K562 (cell line): ENCODE data around the gene ABCC9. TPM values are rescaled to one million over a fixed set of nuclear protein-coding genes. Genes with fewer than 3 reads are reported as not detected.

Experiments used
- ATAC-seq: fragments of 200-7000 bp; cut with Tn5 transposase; 3 replicates; pipeline ENCODE4 v1.9.1; 2020; ENCODE audit warnings: moderate library complexity
- BruUV-seq: library from RNA; stranded (reverse); fragments of 400-500 nt; replicated peaks from 2 replicates; lab custom pipeline; 2021; lab: Mats Ljungman, UMichigan
- CTCF ChIA-PET: fragments of 300-600 bp; formaldehyde crosslinking; extraction: SDS; loops from one replicate; lab custom pipeline; 2021; ENCODE audit warnings: low intra/inter-chr PET ratio; lab: Yijun Ruan, JAX
- POLR2A ChIA-PET: fragments of 300-600, 350-650 bp; sonication (Branson Sonifier 250); formaldehyde crosslinking; extraction: SDS; loops from one replicate; lab custom pipeline; 2021; ENCODE audit warnings: antibody characterized with exemption, inconsistent platforms; lab: Yijun Ruan, JAX
- DNase-seq, 4 experiments: peaks; one replicate each; pipeline versions ENCODE4 v3.0.0 to v3.0.0-alpha.2; 2011 to 2018; ENCODE audit warnings: low spot score in 3 of 4, mixed read lengths in 3 of 4; ENCODE audit errors: extremely low read depth in 1 of 4
- FAIRE-seq: peaks from 2 replicates; lab custom pipeline; 2011; peaks lifted over from hg19 to GRCh38; lab: Jason Lieb, UNC
- H2AFZ ChIP-seq: 2 replicates; pipeline ENCODE4 v1.6.0; 2011; ENCODE audit warnings: low read depth, low read length, control low read depth, inconsistent platforms
- H3K27ac ChIP-seq: fragments of 200-600 bp; 3 replicates; pipeline ENCODE4 v1.8.0; 2011; ENCODE audit warnings: low read depth, mild to moderate bottlenecking, control low read depth, inconsistent platforms, low read length, moderate library complexity, mixed read lengths; ENCODE audit errors: extremely low read depth
- H3K27me3 ChIP-seq, 2 experiments: fragments of 300-600 bp in 1 of 2; 2 replicates in 1 of 2; 3 replicates in 1 of 2; pipeline versions ENCODE4 v1.6.0 to v1.8.0; 2011; ENCODE audit warnings: inconsistent platforms in 2 of 2, low read length in 2 of 2, mild to moderate bottlenecking in 1 of 2, mixed read lengths in 1 of 2, moderate library complexity in 1 of 2; ENCODE audit not compliant: control insufficient read depth in 2 of 2, insufficient read depth in 2 of 2
- H3K36me3 ChIP-seq: fragments of 300-600 bp; 3 replicates; pipeline ENCODE4 v1.8.0; 2011; ENCODE audit warnings: mild to moderate bottlenecking, low read length, inconsistent platforms; ENCODE audit not compliant: control insufficient read depth, insufficient read depth
- H3K4me1 ChIP-seq, 2 experiments: fragments of 200-600 bp in 1 of 2; replicated peaks in 1 of 2; 2 replicates in 1 of 2; 3 replicates in 1 of 2; pipeline versions ENCODE4 v1.5.1 to v1.8.0; 2011; ENCODE audit warnings: inconsistent platforms in 2 of 2, low read length in 2 of 2, mild to moderate bottlenecking in 1 of 2, mixed read lengths in 1 of 2, moderate library complexity in 1 of 2; ENCODE audit not compliant: control insufficient read depth in 2 of 2, insufficient read depth in 2 of 2
- H3K4me2 ChIP-seq: 2 replicates; pipeline ENCODE4 v1.6.1; 2011; ENCODE audit warnings: low read length, control low read depth, inconsistent platforms, mixed read lengths; ENCODE audit not compliant: insufficient read depth
- H3K4me3 ChIP-seq: fragments of 200-600 bp; sonication (generic), shearing (Covaris generic); 2 replicates; pipeline ENCODE4 v1.5.1; 2016; ENCODE audit warnings: control low read depth, inconsistent platforms
- H3K79me2 ChIP-seq: fragments of 200-600 bp; 3 replicates; pipeline ENCODE4 v1.8.0; 2011; ENCODE audit warnings: low read length, inconsistent platforms; ENCODE audit not compliant: control insufficient read depth, insufficient read depth
- H3K9ac ChIP-seq, 2 experiments: 2 replicates each; pipeline versions ENCODE4 v1.6.0 to v1.6.1; 2011; ENCODE audit warnings: low read depth in 2 of 2, low read length in 2 of 2, control low read depth in 1 of 2, inconsistent platforms in 1 of 2, mild to moderate bottlenecking in 1 of 2, mixed read lengths in 1 of 2; ENCODE audit not compliant: insufficient read depth in 1 of 2
- H3K9me1 ChIP-seq: one replicate; pipeline ENCODE4 v1.6.0; 2011; ENCODE audit warnings: inconsistent platforms, mild to moderate bottlenecking, low read length, moderate library complexity; ENCODE audit not compliant: control insufficient read depth, insufficient read depth
- H3K9me3 ChIP-seq: replicated peaks from 2 replicates; pipeline ENCODE4 v1.5.1; 2011; ENCODE audit warnings: low read depth, low read length, inconsistent platforms; ENCODE audit not compliant: control insufficient read depth, insufficient read depth
- H4K20me1 ChIP-seq: replicated peaks from 2 replicates; pipeline ENCODE4 v1.6.1; 2011; ENCODE audit warnings: low read length, inconsistent platforms, mixed read lengths; ENCODE audit not compliant: control insufficient read depth, insufficient read depth
- ARID3A ChIP-seq: IDR thresholded peaks from 2 replicates; pipeline ENCODE4 v1.6.1; 2012; ENCODE audit warnings: low read depth, low read length, improper control_type of control experiment, borderline replicate concordance
- MAZ ChIP-seq, 2 experiments: fragments of 450-650 bp in 1 of 2; sonication (generic) in 1 of 2; formaldehyde crosslinking; IDR thresholded peaks in 1 of 2; conservative IDR thresholded peaks in 1 of 2; 2 replicates each; pipeline versions ENCODE4 v1.4.0 to v1.5.0; 2020; ENCODE audit warnings: mild to moderate bottlenecking in 1 of 2, missing genetic modification reagents in 1 of 2
- PTRF ChIP-seq: fragments of 450-650 bp; IDR thresholded peaks from 2 replicates; pipeline ENCODE4 v1.6.1; 2016; ENCODE audit warnings: mild to moderate bottlenecking, missing genetic modification characterization, missing compliant biosample characterization
- TRIM28 ChIP-seq: fragments of 450-650 bp; IDR thresholded peaks from 2 replicates; pipeline ENCODE4 v1.6.1; 2017
- ZHX1 ChIP-seq: fragments of 150-350 bp; conservative IDR thresholded peaks from 2 replicates; pipeline ENCODE4 v1.6.1; 2014; ENCODE audit warnings: low read length
- ZNF695 ChIP-seq: fragments of 450-650 bp; formaldehyde crosslinking; IDR thresholded peaks from 2 replicates; pipeline ENCODE4 v1.4.0; 2020; ENCODE audit warnings: mild to moderate bottlenecking, moderate library complexity
- WGBS: fragments of 100-300 bp; shearing (Covaris generic); methylation state at CpG from one replicate; pipeline ENCODE4 v1.1.6; 2016; ENCODE audit warnings: low coverage, mixed read lengths; ENCODE audit not compliant: insufficient coverage; ENCODE audit errors: missing lambda C conversion rate; 5-methylcytosine and 5-hydroxymethylcytosine counted together
- in situ Hi-C: fragments of 300-500 bp; cut with MboI; formaldehyde crosslinking; loops from 4 replicates; pipeline ENCODE4 v1.15.0; 2018; ENCODE audit warnings: inconsistent platforms, mixed read lengths
- intact Hi-C: fragments of 100-400 bp; cut with micrococcal nuclease; formaldehyde crosslinking; loops from 2 replicates; pipeline ENCODE4 v1.14.2; 2022
- polyA plus RNA-seq, 8 experiments: library from polyadenylated mRNA; depleted of rRNA in 4 of 8; stranded (reverse) in 5 of 8; unstranded in 3 of 8; fragments of >200 nt; fragmentation: Nextera tagmentation in 2 of 8; fragmentation: Illumina TruSeq in 1 of 8; extraction: Ambion mirVana in 2 of 8; extraction: Trizol in 1 of 8; gene quantifications; 2 replicates each; pipeline versions ENCODE4 v1.2.1 to v1.2.3, GENCODE V29; 2011 to 2014; ENCODE audit warnings: inconsistent platforms in 1 of 8, missing spikeins in 1 of 8
- total RNA-seq, 7 experiments: library from RNA; depleted of rRNA in 6 of 7; stranded (reverse); fragments of >200 nt in 6 of 7; fragmentation: Illumina TruSeq in 2 of 7; extraction: Trizol in 2 of 7; gene quantifications; 2 replicates each; pipeline versions ENCODE4 v1.2.1 to v1.2.3, GENCODE V29; 2011 to 2021; ENCODE audit warnings: low replicate concordance in 1 of 7

Gene ABCC9
- total and polyA plus RNA-seq, 9 of the 15 experiments (the other 6 are each of a cell fraction or from before 2014, with no cell fraction given), result 0.05 to 0.40 (median 0.18) TPM

- no peak overlapping the region for H3K4me3 ChIP-seq
- FAIRE-seq, result no peak
- H3K27ac ChIP-seq, result no peak overlapping the region
- no peak for ATAC-seq
- no peaks in the 10 kb centered on the region for H3K4me1 ChIP-seq
- H3K9ac ChIP-seq, result no peak overlapping the region
- TF ChIP-seq ZHX1, result no peak
- TF ChIP-seq PTRF, result no peak
- TF ChIP-seq TRIM28, result no peak
- TF ChIP-seq ZNF695 (CRISPR knock-in tag), result no peak
- no peak for TF ChIP-seq MAZ (CRISPR knock-in tag; conservative IDR thresholded peaks at IDR 0.05 in 1 of 2, IDR thresholded peaks at IDR 0.05 in 1 of 2)
- TF ChIP-seq ARID3A, result no peak
- H3K9me1 ChIP-seq, result no peaks in the 10 kb centered on the region
- no peak overlapping the region for H3K4me2 ChIP-seq
- no peak for DNase-seq
- H3K9me3 ChIP-seq, result no peaks in the 10 kb centered on the region
- no peaks in the 10 kb centered on the region for H3K36me3 ChIP-seq
- H3K79me2 ChIP-seq, result no peaks in the 10 kb centered on the region
- intact Hi-C loops, result no loop called here
- no peak overlapping the region for H2AFZ ChIP-seq
- 7% methylated on average over 4 of the region's 4 CpGs for WGBS
- no TSS peak for BruUV-seq
- no peaks in the 10 kb centered on the region for H3K27me3 ChIP-seq
- ChIA-PET CTCF (no interaction called here), POLR2A (no interaction called here)
- in situ Hi-C loops, result no loop called here
- no peaks in the 10 kb centered on the region for H4K20me1 ChIP-seq
Observed at GRCh38 chr12:21881965-21882364, 59.3 kb downstream of the ABCC9 start.
